H4 (cell line): Measurements from ENCODE around the gene C11orf16. TPM values are rescaled to one million over a fixed set of nuclear protein-coding genes. Genes with fewer than 3 reads are reported as not detected.
"Not testable (repeated sequence)": the region's sequence is repeated elsewhere in the genome, so short reads cannot be mapped to it uniquely, and the experiment has no call there.

Experiments used
- DNase-seq: peaks from one replicate; pipeline ENCODE4 v3.0.0-alpha.2; 2015; ENCODE audit warnings: low spot score
- total RNA-seq: library from RNA; depleted of rRNA; stranded (reverse); fragments of >200 nt; shearing (Covaris generic); gene quantifications from 2 replicates; pipeline ENCODE4 v1.2.3, GENCODE V29; 2014

The C11orf16 gene
- total RNA-seq, 1 experiment from 2014 or later: not detected

DNA sequence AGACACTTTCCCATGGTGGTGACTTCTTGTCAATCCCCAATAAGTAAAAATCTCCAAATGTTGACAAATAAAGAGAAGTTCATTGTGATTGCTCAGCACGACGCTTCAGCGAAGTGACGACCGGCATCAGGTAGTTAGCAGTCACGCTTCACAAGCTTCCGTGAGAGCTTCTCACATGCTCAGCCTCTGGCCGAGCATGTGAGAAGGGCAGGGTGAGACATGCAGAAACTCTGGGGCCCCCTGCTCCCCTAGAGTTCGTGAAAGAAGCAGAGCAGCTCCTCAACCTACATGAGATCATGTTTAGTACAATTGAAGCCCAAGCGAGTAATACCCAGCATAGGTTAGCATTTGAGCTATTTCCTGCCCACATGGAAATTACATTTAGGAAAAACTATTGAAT, 4.4 kb upstream of the C11orf16 start:
- no peak for DNase-seq

DNA sequence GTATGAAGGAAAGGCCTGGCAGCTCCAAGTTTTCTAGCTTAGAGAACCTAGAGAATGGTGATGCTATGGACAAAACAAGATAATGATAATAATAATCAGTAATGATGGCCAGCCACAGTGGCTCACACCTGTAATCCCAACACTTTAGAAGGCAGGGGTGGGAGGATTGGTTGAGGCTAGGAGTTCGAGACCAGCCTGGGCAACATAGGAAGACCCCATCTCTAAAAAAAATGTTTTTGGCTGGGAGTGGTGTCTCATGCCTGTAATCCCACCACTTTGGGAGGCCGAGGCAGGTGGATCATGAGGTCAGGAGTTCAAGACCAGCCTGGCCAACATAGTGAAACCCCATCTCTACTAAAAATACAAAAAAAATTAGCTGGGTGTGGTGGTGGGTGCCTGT, 3.0 kb upstream of the C11orf16 start:
- DNase-seq: not testable (repeated sequence)

DNA sequence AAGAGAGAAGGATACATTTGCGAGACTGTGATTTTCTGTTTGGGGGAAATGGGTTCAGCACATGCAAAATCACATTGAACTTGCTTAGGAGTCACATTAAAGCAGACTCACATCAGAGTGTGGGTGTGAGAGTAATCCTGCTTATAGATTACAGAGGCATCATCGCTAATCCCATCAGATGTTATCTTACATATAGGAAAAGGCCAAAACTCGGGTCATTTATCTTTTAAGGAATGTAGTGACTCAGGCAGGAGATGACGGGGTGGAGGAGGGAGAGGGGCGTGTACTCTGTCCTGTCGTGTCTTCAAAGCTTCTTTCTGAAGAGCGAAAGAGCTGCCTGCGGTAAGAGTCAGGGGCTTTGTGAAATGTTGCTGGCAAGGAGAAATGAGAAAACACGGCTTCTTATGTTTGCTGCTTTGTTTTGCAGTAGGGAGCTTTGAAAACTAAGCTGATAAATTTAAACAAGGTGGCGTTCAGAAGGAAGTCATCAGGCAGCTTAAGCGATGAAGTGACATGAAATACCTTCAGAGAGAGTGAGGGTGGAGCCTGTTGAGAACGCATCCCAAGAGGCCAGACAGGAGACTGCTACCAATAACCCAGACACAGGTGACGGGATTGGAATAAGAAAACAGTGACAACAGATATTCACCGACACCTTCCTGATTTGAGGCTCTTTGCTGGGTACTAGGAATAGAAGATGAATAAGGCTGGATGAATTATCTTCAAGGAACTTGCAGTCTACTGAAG, 2.2 kb upstream of the C11orf16 start:
- DNase-seq: no peak

DNA sequence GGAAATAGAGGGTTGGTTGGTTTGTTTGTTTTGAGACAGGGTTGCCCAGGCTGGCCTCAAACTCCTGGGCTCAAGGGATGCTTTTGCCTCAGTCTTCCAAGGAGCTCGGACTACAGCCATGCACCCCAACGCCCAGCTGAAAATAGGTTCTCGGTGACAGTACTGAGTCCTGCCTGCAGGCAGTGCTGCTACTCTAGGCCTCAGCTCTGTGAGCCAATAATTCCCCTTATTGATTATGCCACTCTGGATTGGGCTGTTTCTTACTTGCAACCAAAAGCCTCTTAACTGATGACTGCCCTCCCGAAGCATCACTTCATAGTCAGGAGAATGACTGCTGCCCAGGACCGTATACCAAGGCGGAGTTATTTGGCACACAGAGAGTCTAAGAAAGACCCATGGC, 1.2 kb upstream of the C11orf16 start:
- DNase-seq: no peak

DNA sequence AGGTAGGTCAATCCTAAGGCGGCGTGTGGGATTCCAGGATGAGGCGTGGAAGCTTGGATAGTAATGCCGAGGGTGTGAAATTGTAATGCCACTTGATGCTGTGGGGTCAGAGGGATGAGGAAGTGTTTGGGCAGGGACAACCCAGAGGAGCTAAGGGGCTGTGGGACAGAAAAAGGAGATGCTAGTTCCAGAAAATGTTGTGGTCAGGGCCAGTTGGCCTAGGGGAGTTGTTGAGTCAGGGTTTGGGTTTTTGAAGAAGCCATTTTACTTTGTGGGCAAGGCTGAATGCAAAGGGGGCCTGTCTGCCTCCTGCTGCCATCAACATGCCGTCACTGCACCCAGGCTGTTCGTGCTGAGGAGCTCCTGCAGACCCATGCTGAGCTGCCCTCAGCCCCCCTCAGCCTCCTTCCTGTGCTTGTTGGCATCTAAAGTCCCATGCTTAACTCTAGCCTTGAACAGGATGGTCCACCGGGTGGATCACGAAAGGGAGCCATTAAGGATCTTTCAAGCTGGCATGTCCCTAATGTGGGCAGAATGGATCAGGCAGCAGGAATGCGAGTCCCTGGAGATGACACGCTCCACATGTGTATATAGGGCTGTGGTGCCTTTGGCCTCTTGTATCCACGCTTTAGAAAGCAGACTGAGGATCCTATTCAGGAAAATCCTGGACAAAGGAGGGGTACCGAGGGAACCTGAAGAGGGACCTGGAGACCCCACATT, 2.1 kb downstream of the C11orf16 start:
- no peak for DNase-seq

DNA sequence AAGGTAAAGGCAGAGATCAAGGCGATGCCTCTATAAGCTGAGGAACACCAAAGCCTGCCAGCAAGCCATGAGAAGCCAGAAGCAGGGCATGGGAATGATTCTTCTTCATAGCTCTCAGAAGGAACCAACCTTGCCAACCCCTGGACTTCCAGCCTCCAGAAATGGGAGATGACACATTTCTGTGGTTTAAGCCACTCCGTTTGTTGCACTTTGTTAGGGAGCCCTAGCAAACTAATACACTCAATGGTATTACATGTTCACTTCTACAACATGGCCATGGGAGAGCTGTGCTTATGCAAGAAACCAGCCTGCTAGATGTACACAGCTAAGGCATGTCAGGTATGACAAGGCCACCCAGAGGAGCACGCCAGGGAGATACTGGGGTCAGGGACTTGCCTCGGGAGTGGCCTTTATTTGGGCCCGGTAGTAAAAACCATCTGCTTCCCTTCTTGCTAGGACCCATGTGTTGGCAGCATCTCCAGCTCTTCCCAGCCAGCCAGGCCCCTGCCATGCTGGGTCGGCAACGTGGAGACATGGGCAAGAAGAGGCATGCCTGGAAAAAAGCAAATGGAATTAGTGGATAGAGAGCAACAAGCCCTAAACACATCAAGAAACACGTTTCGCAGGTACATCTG, 3.6 kb downstream of the C11orf16 start:
- no peak for DNase-seq

DNA sequence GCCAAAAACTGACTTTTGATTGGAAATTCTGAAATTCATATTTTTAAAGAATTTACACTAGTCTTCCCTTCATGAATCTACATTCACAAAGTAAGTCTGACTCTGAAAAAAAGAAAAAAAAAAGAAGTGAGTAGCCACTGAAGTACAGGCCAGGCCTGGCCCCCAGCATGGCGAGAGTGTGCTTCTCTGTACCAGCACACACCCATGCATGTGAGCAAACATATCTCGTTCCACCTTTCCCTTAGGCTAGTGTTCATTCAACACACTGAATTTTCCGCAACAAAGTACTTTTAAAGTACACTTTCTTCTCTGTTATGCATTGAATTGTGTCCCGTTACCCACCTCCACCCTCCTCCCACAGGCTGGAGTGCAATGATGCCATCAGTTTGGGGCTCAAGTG, 4.5 kb downstream of the C11orf16 start:
- no peak for DNase-seq

DNA sequence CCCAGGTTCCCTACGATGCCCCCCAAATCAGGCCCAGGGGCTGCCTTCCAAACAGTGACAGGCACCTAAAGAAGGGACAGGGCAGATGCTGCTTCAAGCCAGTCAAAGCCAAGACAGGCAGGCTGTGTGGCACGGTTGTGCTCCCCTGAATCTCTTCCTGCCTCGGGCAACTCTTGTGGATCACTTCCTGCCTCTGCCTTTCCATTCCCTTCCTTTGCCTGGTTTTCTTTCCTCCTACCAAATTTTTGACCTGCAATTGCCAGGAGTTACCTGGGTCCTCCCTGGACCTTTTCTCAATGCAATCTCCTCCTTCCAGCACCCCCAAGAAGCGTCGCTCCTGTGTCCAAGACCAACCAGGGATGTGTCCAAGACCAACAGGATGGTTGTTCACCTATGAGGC, 5.5 kb downstream of the C11orf16 start:
- no peak for DNase-seq

DNA sequence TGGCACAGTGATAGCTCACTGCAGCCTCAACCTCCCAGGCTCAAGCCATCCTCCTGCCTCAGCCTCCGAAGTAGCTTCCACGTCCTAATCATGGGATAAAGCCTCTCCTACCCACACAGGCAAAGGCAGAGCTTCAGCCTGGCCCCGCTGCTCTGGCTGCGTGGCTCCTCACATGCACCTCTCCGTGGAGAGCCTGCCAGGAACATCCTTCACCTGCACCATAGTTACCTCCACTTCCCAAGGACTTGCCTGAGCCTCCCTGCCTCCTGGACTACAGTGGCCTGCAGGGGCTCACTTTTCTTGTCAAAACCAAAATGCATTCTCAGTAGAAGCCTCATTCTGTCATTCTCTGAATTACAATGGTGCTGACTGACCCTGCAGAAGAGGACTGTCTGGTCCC, 6.5 kb downstream of the C11orf16 start:
- DNase-seq: no peak

DNA sequence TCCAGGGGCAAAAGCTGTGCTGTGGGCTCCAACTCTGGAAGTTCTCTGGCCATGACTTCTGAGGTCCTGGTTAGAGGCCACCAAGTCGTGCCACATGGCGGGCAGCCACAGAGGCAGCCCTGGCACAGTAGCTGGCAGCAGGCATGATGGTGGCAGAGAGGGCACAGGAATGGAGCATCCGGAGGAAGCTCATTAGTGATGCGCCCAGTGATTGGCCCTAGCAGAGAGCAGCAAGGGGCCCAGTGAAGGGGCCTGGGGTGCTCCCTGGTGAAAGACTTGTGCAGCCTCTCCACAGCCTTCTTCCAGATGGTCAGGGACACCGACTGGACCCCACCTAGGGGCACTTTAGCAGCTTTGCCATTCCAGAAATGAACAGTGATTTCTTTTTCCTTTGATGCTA, 7.0 kb downstream of the C11orf16 start:
- no peak for DNase-seq

DNA sequence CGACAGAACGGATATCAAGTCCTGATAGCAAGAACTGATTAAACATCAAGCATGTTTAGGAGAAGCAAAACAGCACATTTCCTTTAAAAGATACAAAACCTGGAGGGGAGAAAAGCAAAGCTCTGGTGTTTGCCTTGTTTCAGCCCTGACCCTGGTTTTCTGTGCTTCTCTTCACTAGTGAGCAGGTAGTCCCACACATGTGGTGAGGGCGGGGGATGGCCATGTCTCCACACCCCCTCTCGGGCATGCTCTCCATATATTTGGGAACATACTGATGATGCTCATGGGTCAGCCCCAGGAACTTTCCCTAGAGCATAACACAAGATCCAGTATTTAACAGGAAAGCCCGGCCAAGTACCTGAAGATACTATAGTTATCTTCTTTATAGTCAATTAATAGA, 10.1 kb downstream of the C11orf16 start:
- no peak for DNase-seq

DNA sequence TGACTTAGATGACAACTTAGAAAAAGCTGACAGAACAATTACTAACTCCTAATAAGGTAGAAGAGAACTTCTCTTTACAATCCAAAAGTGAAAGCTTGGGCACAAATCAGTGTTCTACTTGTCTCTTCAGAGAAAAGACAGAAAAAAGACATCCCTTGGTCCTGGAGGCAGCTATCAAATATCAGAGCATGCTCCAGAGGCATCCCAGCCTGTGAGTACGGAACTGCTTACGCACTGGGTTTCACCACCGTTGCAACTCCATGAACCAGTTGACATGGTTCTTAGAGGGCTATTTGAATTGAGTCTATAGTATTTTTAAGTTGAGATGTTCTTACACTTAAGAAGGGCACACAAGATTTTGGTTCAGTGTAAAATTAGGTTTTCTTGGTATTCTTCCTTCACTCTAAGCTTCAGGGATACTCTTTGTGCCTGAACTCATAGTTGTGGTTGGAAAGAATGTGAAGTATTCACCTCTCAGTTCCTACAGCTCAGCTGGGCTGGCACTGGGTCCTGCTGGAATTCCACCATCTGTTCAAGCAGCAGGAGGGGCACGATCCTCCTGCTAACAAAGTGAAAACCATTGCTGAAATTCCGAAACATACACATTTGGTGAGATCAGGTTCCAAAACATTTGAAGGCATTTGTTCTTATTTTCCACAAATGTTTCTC, 15.5 kb downstream of the C11orf16 start:
- DNase-seq: peak; percentile 90

DNA sequence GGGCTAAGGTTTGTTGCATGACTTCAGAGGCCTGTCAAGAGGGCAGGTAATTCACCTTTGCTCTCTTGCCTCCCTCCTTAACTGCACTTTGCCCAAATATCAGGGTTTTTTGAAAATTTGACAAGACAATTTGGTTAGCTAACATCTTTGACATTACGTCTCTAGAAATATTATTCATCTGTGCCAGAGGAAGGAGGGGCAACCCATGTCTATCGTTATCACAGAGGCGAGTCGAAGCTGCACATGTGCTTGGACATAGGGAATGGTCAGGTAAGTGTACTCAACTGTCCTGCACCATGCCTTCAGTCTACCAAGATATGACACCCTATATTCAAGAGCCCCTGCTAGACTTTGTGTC, 18.1 kb downstream of the C11orf16 start:
- no peak for DNase-seq

DNA sequence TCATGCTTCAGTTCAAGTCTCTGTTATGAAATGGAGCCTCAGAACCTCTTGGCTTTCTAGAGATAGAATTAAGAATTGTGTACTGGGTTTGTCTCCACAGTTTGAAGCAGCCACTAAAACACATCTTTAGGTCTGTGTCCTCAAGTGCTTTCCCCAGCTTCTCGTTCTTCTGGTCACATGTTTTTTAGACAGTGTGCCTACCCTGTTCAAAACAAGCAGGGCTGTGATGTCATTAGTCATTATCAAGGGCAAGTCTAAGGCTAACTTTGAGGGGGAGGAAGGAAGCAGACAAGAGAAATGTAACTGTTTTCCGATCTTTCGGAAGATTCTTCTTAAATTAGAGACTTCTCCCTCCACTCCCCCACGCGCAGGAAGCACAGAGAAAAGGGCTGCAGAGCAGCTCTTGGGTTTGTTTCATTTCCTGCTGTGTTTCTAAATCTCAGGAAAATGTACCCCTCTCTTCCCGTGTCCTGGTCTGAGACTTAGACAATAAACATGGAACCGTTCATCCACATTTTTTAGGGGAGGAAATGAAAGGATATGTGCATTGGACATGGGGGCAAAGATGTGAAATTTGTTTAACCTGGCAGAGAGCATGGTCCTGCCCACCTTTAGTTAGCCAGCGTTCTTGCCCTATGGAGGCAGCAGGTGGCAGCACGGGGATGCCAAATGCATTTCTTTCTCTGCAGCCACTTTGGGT, 18.6 kb downstream of the C11orf16 start:
- peak; percentile 44 for DNase-seq

DNA sequence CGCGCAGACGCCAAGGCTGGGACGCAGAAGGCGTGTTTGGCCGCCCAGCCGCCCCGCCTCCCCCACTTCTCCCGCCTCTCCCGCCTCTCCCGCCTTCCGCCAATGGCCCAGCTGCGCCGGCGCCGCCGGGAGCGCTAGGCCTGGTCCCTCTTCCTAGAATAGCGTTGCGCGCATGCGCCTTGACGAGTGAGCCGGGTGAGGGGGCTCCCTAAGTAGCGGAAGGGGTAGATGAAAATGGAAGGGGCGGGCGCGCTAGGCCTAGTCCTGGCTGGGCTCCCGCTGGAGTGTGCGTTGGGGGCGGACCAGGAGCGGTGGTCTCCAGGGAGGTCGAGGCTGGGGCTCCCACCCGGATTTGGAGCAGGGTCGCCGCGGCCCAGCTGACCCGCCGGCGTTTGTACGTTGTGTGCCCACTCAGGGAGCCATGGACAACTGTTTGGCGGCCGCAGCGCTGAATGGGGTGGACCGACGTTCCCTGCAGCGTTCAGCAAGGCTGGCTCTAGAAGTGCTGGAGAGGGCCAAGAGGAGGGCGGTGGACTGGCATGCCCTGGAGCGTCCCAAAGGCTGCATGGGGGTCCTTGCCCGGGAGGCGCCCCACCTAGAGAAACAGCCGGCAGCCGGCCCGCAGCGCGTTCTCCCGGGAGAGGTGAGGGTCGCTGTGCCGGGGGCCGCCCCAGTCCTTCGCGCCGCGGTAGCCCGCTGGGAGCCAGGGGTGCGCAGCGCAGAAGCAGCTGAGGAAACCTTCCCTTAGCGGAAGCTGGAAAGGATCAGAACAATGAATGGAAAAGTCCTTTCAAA, 21.5 kb downstream of the C11orf16 start, which contains the start of gene AKIP1:
AKIP1 (plus strand) TSS at position 161 of the 795 bp plus-strand sequence; CDS start at position 422, 261 bp downstream.
- peak; percentile 95 for DNase-seq

DNA sequence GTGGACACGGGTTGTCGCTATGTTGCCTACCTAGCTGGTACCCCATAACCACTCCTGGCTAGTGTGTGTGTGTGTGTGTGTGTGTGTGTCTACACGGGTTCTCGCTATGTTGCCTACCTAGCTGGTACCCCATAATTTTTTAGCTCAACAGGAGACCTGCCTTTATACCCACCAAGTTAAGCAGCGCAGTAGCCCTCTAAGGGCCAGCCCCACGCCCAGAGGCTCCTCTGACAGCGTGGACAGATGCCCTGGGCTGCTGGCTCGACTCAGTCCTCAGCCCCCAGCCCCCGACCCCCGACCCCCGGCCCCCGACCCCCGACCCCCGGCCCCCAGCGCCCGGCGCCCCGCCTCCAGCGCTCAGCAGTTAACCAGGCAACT, 22.1 kb downstream of the C11orf16 start:
- no peak for DNase-seq

DNA sequence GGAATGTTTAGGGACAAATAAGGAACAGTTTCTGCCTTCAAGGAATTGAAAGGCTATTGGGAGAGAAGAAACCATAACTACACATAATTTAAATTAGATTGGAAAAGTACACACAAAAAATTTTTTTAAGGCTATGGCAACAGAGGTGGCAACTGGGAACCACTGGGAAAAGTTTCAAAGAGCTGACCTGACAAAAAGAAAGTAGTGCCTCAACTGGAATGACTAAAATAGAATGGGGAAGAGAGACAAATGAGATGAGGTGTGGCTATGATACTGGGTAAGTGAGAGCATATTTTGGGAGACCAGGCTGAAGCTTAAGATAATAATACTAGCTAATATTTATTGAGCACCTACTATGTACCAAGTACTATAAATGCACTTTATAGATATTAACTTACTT, 24.6 kb downstream of the C11orf16 start:
- DNase-seq: no peak

DNA sequence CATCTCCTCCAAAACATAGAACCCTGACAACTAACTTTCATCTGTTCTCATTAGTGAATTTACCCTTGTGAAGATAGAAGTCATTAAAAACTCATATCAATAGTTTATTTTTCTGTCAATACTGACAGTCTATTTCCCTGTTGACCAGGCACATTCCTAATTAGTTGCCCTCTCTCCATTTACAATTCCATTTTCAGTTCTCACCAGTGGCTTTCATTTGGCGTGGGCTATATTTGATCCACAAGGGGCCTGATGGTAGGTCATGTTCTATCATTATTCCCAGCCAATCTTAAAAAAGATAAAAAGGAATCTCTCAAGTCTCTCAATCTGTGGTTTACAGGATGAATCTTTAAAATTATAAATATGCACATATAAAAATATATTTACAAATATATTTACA, 25.6 kb downstream of the C11orf16 start:
- DNase-seq: no peak

DNA sequence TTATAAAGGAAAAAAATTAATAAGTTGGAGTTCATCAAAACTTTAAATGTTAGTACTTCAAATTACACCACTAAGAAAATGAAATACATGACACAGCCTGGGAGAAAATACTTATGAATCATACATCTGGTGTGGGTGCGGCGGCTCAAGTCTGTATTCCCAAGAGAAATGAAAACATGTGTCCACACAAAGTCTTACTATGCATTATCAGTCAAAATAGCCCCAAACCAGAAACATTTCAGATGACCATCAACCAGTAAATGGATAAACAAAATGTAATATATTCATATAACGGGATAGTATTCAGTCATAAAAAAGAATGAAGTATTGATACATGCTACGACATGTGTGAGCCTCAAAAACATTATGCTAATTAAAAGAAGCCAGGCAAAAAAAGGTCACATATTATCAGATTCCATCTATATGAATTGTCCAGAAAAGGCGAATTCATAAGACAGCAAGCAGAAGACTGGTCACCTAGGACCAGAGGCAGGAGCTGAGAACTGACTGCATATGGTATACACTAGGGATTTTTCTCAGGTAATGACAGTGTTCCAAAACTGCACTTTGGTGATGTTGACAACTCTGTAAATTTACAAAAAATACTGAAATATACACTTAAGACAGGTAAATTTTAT, 27.1 kb downstream of the C11orf16 start:
- no peak for DNase-seq

DNA sequence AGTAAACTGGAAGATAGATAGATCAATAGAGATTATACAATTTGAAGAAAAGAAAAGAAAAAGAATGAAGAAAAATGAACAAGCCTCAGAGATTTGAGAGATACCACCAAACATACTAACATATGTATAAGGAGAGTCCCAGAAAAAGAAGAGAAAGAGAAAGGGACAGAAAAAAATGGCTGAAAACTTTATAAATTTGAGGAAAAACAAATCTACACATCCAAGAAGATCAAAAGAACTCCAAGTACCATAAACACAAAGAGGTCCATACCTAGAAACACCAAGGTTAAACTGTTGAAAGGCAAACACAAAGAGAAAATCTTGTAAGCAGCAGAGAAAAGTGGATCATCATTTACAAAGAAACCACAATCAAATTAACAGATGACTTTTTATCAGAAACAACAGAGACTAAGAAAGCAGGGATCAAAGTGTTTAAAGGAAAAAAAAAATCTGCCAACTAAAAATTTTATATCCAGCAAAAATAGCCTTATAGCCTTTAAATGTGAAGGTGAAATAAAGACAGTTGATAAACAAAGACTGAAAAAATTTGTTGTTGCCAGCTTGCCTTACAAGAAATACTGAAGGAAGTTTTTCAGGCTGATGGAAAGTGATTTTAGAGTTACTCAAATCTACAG, 33.5 kb downstream of the C11orf16 start:
- no peak for DNase-seq
